OCI-LY7 (cell line): ENCODE results near the gene NAV2.

Experiments
- CTCF ChIP-seq: fragments of 200-600 bp; sonication (generic); conservative IDR thresholded peaks from 2 replicates; pipeline ENCODE4 v1.5.1; 2014; ENCODE audit warnings: mild to moderate bottlenecking, antibody characterized with exemption, low read length, moderate library complexity, mixed read lengths
- EZH2phosphoT487 ChIP-seq: fragments of 200-600 bp; sonication (generic); IDR thresholded peaks from 2 replicates; pipeline ENCODE4 v1.6.1; 2018; ENCODE audit warnings: low read depth, borderline replicate concordance, mild to moderate bottlenecking, mixed run types, antibody characterized with exemption, low read length, moderate library complexity, mixed read lengths

GRCh38 chr11:20138707-20139106, 426.1 kb downstream of the NAV2 start:
- no peak for TF ChIP-seq EZH2phosphoT487
- no peak for TF ChIP-seq CTCF
